ENCODE measurements around the gene NDUFV1.

NDUFV1 gene

GRCh38 chr11:67606492-67607295, at the start of gene NDUFV1:
Gene NDUFV1 (plus strand): TSS chr11:67606936. CDS start chr11:67607005, 69 bp downstream.
- peak; percentile 78 to 82 for DNase-seq (ENCODE audit: low read depth in 2 of 2)

- no peak for DNase-seq (ENCODE audit: low read depth in 2 of 2)
These were observed 48.5 kb upstream of the NDUFV1 start for GRCh38 chr11:67558084-67558772.

DNA sequence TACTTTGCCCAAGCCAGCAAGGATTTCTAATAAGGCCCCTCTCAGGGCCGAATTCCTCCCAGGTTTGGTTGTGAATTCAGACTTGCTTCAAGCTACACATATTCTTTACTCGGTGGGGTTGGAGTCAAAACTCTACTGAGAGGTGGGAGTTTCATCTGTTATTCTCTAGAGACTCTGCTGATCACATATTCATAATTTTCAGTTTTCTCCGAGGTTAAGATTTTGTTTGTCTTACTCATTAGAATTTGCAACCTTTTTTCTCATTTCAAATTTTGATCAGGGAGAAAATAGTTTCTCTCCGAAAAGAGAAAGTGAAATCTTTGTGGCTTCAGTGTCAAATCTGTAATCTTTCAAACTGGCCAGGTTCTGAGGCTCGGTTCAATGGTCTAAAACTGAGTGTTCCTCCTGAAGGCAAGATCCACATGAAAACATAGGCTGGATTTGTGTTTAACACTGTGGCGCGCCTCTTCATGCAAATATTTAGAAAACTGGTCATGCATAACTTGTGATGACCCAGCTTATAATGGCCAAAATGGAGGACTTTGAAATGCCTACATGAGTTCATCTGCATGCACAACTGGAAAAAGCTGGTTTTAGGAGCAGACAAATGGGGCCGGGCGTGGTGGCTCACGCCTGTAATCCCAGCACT, 44.6 kb upstream of the NDUFV1 start:
- no peak for DNase-seq (ENCODE audit: low read depth in 2 of 2)

DNA sequence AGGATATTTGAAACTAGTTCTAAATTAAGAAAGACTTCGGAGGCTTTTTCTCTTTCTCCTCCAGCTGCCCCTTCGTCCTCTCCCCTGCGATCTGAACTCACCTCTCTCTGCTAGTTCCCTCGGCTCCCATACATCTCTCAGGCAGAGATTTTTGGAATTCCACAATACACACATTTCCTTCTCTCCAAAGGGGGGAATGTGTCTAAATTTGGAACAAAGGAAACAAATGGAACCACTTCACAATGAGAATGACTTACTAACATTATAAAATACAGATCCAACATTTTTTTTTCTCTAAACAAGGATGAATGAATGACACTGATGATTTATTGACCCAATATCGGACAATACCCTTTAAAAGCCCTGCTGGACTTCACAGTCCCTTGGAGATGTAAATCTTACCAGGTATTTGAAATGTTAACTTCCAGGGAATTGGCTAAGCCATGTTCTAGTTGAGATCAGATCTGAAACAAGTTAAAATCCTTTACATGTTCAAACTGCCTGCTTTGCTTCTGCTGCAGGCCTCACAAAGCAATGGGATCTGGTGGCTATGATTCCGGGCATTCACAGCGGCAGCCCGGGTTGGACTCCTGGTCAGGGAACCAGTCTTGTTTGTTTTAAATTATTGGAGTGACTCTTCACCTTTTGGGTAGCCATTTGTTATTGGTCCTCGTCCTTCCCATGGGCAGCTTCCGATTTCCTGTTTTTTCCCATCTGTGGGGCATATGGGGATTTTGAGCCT, 43.6 kb upstream of the NDUFV1 start:
- DNase-seq (ENCODE audit: low read depth in 2 of 2): no peak

- peak; percentile 59 to 63 for DNase-seq (ENCODE audit: low read depth in 2 of 2)
These were observed 43.0 kb upstream of the NDUFV1 start for GRCh38 chr11:67563705-67564114.

DNA sequence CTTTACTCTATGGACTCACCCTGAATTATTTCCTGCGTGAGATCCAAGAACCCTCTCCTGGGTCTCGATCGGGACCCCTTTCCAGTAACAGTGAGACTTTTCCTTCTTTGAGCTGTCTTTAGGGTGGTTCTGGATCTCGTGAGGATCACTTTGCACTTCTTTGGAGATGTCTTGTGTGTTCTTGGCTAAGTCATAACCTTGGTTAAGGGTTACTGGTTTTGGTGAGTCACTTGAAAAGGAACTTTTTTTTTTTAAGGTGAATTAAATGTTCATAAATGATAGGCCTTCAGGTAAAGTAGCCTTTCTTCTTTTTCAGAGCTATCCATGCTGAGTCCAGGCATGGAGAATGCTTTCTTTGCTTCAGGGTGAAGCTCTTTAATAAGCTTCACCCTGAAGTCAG, 42.5 kb upstream of the NDUFV1 start:
- no peak for DNase-seq (ENCODE audit: low read depth in 2 of 2)

DNA sequence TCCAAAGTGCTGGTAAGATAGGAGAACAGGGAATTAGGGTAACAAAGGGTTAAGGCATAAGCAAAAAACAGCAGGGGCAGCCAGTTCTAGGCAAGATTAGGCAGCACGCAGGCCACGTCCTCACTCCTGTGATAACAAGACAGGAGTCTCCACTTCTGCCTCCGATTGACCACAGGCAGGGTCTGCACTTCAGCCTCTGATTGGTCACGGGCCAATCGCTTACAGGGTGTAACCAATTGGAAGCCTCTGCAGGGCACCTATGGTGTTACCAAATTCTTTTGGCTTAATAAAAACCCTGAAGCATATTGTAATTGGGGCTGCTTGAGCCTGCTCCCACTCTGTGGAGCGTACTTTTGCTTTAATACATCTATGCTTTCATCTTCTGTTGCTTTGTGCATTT, 35.3 kb upstream of the NDUFV1 start:
- no peak for DNase-seq (ENCODE audit: low read depth in 2 of 2)

- DNase-seq (ENCODE audit: low read depth in 2 of 2): no peak
These were observed 34.4 kb upstream of the NDUFV1 start for GRCh38 chr11:67572305-67572704.

GRCh38 chr11:67572747-67573419, 33.9 kb upstream of the NDUFV1 start:
- no peak for DNase-seq (ENCODE audit: low read depth in 2 of 2)

DNA sequence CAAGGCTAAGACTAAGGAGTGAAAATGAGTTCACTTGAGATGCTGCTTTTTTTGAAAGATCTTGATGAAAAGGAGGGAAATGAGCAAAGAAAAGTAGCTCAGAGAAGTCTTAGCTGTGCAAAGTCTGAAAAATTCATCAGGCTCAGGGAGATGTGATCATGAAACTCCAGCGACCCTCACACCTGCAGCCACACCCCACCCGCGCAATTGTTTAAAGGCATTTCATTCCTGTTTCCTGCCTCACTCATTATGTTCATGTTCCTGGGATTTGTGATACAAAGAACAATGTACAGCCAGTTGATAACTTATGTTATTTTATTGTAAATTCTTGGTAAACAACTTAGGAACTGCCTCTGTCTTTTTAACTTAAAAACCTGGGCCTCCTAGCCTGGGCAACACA, 31.8 kb upstream of the NDUFV1 start:
- no peak for DNase-seq (ENCODE audit: low read depth in 2 of 2)

GRCh38 chr11:67576735-67577475, 29.8 kb upstream of the NDUFV1 start:
- DNase-seq (ENCODE audit: low read depth in 2 of 2): no peak

DNA sequence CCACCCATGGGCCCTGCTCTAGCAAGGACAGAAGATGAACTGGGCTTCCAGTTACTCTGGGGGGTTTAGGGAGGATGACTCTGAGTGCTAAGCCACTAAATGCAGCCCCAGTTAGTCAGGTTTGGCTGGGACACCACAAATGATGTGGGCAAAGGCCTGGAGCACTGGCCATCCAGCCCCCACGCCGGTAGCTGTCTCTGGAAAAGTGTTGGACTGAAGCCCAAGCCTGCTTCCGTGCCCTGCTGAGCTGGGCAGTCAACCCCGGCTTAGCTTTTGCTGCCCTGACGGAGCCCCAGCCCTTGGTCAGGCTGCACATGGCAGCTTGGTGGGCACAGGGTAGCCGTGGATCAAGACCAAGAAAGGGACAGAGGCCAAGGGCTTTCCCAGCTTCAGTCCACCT, 28.8 kb upstream of the NDUFV1 start:
- DNase-seq (ENCODE audit: low read depth in 2 of 2): no peak

GRCh38 chr11:67581469-67581868, 25.3 kb upstream of the NDUFV1 start:
- no peak for DNase-seq (ENCODE audit: low read depth in 2 of 2)

DNA sequence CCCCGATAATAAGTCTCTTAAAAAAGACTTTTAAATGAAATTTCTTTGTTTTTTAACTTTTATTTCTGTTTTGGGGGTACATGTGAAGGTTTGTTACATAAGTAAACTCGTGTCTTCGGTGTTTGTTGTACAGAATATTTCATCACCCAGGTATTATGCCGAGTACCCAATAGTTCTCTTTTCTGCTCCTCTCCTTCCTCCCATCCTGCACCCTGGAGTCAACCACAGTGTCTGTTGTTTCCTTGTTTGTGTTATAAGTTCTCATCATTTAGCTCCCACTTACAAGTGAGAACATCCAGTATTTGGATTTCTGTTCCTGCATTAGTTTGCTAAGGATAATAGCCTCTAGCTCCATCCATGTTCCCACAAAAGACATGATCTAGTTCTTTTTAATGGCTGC, 24.7 kb upstream of the NDUFV1 start:
- DNase-seq (ENCODE audit: low read depth in 2 of 2): no peak

DNA sequence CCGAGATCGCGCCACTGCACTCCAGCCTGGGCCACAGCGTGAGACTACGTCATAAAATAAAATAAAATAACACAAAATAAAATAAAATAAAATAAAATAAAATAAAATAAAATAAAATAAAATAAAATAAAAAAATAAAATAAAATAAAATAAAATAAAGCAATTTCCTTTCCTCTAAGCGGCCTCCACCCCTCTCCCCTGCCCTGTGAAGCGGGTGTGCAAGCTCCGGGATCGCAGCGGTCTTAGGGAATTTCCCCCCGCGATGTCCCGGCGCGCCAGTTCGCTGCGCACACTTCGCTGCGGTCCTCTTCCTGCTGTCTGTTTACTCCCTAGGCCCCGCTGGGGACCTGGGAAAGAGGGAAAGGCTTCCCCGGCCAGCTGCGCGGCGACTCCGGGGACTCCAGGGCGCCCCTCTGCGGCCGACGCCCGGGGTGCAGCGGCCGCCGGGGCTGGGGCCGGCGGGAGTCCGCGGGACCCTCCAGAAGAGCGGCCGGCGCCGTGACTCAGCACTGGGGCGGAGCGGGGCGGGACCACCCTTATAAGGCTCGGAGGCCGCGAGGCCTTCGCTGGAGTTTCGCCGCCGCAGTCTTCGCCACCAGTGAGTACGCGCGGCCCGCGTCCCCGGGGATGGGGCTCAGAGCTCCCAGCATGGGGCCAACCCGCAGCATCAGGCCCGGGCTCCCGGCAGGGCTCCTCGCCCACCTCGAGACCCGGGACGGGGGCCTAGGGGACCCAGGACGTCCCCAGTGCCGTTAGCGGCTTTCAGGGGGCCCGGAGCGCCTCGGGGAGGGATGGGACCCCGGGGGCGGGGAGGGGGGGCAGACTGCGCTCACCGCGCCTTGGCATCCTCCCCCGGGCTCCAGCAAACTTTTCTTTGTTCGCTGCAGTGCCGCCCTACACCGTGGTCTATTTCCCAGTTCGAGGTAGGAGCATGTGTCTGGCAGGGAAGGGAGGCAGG, 23.2 kb upstream of the NDUFV1 start, which contains the start of gene GSTP1:
GSTP1 (plus strand) TSS at position 566 of the 958 bp plus-strand sequence; CDS start at position 598, 32 bp downstream.
- DNase-seq (ENCODE audit: low read depth in 2 of 2): peak; percentile 78 to 84

- DNase-seq (ENCODE audit: low read depth in 2 of 2): no peak
These were observed 22.4 kb upstream of the NDUFV1 start for GRCh38 chr11:67584205-67584880.

DNA sequence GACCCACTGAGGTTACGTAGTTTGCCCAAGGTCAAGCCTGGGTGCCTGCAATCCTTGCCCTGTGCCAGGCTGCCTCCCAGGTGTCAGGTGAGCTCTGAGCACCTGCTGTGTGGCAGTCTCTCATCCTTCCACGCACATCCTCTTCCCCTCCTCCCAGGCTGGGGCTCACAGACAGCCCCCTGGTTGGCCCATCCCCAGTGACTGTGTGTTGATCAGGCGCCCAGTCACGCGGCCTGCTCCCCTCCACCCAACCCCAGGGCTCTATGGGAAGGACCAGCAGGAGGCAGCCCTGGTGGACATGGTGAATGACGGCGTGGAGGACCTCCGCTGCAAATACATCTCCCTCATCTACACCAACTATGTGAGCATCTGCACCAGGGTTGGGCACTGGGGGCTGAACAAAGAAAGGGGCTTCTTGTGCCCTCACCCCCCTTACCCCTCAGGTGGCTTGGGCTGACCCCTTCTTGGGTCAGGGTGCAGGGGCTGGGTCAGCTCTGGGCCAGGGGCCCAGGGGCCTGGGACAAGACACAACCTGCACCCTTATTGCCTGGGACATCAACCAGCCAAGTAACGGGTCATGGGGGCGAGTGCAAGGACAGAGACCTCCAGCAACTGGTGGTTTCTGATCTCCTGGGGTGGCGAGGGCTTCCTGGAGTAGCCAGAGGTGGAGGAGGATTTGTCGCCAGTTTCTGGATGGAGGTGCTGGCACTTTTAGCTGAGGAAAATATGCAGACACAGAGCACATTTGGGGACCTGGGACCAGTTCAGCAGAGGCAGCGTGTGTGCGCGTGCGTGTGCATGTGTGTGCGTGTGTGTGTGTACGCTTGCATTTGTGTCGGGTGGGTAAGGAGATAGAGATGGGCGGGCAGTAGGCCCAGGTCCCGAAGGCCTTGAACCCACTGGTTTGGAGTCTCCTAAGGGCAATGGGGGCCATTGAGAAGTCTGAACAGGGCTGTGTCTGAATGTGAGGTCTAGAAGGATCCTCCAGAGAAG, 21.6 kb upstream of the NDUFV1 start:
- no peak for DNase-seq (ENCODE audit: low read depth in 2 of 2)

- no peak for DNase-seq (ENCODE audit: low read depth in 2 of 2)
These were observed 20.8 kb upstream of the NDUFV1 start for GRCh38 chr11:67585911-67586310.

Data from fibroblast of skin of left quadriceps (primary cell).